Activated T-helper 1 cell treated with anti-CD3 and anti-CD28 coated beads, Interleukin-2, amount 50 U/mL, for 16 hours (primary cell): ENCODE measurements around the gene CFAP99.

ENCODE experiments used
- DNase-seq, 2 donors: peaks; one replicate each; pipeline ENCODE4 v3.0.0-alpha.2; 2020; ENCODE audit warnings: low read depth in 1 of 2, low spot score in 1 of 2

Gene CFAP99

DNA sequence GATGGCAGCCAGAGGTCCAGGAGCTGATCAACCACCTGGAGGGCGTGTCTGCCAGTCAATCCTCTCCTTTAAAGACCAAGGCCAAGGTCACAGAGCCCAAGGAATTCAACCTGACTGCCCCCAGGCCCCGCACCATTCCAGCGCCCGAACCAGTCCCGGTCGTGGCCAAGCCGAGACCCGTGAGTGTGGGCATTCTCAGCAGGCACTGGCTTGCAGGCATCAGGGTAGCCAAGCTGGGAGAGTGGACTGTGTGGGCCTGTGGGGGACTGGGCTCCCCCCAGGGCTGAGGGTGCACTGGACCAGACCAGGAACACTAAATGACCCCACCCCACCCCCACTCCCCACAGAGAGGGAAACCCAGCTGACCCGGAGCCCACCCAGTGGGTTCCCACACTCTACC, 26.4 kb downstream of the CFAP99 start:
- no peak for DNase-seq

DNA sequence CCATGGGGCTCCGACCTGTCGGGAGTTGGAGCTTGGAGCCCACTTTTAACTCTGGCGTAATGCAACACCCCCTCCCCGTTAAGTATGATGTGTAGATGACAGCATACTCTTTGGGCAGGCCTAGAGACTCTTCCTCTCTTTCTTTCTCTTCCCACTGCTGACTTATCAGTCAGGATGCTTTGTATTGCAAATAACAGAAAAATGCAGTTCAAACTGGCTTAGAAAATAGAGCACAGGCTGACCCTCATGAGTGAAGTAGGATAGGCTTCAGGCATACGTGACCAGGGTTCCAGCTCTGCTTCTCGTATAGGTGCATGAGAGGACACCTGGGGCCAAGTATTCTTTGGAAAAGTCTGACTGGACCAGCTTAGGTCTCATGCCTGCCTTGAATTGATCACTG, 26.8 kb downstream of the CFAP99 start:
- DNase-seq, result no peak

DNA sequence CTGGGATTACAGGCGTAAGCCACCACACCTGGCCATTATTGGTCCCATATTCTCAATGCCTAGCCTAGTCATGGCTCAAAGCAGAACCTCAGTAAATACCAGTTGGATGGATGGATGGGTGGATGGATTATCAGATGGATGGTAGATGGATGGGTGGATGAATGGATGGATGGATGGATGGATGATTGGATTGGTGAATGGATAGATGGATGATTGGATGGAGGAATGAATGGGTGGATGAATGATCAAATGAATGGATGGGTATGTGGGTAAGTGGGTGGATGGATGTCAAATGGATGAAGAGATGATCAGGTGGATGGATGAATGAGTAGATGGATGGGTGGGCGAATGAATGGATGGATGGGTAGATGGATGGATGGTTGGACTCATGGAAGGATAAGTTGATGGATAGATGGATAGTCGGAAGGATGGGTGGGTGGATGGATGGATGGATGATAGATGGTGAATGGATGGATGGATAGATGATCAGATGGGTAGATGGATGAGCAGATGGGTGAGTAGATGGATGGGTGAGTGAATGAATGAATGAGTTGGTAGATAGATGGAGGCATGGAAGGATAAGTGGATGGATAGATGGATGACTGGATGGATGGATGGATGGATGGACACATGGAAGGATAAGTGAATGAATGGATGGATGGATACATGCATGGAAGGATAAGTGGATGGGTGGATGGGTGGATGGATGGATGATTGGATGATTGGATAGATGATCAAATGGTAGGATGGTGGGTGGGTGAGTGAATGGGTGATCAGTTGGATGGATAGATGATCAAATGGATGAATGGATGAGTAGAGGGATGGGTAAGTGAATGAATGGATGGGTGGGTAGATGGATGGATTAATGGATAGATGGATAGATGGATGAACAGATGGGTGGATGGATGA, 28.2 kb downstream of the CFAP99 start:
- no peak for DNase-seq

DNA sequence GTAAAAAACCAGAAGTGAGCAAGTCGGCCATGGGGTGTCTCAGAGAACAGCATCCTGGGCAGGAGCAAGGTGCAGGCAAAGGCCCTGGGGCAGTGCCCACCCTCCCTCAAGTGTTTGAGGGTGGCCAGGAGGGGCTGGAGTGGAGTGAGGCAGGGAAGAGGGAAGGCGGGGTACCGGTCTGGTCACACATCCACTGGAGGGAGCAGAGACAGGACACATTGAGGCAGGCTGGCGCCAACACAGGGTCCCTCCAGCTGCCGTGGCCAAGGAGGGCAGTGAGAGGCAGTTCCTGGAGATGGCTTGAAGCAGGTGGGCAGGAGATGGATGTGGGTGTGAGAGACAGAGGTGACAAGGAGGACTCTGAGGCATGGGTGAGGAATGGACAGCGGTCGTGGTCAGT, 29.8 kb downstream of the CFAP99 start:
- no peak for DNase-seq

DNA sequence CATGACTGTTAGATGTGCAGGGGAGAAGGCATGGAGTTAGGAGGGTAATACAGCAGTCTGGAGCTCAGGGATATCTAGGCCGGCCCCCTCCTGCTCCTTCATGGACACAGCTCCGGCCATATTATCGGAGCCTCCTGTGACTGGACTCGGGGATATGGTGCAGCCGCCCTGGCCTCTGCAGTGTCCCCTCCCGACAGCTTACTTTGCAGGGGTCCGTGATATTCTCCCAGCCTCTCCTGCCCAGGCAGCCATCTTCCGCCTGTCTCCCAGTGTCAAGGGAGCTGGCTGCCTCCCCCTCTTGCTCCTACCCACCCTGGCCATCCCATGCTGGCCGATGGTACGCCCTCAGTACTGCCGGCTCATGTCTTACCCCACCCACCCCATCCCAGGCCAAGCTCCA, 30.3 kb downstream of the CFAP99 start:
- DNase-seq, result no peak

DNA sequence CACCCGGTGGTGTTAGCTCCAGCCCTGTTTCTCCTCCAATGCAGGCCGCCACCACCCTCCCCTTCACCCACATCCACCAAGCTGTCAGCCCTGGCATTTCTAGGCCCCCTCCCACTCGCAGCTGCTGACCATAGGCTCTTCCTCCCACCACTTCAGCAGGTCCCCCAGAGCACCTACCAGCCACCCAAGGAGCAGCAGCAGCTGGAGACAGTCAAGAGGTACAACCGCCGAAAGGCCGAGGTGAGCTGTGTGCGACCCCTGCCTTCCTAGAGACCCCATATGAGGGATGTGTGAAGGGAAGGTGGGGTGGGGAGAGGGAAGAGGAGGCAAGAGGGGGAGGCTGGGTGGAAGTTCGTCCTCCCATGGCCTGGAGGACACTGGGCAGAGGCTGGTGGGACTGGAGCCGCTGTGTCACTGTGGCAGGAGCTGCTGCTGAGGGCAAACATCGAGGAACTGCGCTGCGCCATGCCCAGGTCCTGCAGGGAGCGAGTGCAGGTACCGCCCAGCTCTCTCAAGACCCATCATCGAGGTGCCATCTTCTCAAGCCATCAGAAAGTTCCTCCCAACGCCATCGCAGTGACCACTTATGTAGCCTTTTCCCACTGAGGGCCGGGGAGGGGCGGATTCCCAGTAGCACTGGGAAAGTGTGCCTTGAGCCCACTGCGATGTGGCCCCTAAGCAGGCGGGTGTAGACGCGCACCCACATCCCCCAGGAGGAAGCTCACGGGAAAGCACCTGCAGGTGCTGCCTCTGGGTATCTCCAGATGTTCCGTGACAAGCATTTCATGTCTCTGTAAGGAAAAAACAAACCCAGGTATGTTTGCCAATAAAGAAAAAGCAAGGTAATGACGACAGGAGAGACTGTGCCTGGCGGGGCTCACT, 31.0 kb downstream of the CFAP99 start:
- no peak for DNase-seq

DNA sequence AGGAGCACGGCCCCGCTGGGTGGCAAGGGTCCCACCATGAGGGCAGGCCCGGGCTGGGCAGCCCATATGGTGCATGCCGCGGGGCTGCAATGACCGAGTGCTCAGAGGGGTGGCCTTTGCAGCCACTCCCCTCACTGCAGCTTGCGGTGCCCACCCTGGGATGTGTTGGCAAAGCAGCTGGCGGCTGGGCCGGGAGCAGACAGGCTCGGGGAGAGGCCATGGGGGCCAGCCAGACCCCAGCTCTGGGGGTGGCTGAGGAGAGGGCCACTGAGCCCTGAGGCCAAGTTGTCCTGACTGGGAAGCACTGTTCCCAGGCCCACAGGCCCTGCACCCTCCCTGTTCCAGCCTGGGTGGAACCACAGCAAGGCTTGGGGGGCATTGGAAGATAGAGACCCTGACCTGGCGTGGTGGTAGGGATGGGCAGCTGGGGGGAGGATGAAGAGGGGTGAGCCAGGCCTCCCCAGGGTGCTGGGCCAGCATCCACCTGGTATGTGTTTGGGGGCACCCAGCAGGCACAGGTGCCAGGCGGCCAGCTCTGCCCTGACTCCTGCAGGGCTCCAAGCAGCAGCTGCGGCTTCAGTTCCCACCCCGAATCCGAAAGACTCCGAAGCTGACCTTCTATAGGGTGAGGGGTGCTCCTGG, 31.8 kb downstream of the CFAP99 start:
- DNase-seq, result no peak

DNA sequence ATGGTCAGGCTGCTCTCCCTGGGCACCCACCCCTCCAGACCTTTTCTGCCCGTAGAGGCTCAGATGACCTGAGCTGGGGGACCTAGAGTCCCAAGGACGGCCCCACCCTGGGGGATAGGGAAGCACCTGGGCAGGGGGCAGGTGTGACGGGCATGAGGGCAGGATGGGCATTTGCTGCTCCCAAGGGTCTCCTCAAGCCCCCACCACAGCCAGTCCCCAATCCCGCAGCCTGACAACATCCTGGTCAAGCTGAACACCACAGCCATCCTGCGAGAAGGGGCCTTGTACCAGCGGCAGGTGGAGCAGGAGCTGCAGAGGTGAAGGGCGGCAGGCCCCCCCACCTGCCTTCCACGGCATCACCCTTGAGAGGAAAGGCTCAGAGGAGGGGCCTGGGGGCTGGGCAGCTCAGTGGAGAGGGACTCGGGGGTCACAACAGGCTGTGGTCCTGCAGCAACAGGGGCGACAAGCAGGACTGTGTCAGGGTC, 32.3 kb downstream of the CFAP99 start:
- no peak for DNase-seq

DNA sequence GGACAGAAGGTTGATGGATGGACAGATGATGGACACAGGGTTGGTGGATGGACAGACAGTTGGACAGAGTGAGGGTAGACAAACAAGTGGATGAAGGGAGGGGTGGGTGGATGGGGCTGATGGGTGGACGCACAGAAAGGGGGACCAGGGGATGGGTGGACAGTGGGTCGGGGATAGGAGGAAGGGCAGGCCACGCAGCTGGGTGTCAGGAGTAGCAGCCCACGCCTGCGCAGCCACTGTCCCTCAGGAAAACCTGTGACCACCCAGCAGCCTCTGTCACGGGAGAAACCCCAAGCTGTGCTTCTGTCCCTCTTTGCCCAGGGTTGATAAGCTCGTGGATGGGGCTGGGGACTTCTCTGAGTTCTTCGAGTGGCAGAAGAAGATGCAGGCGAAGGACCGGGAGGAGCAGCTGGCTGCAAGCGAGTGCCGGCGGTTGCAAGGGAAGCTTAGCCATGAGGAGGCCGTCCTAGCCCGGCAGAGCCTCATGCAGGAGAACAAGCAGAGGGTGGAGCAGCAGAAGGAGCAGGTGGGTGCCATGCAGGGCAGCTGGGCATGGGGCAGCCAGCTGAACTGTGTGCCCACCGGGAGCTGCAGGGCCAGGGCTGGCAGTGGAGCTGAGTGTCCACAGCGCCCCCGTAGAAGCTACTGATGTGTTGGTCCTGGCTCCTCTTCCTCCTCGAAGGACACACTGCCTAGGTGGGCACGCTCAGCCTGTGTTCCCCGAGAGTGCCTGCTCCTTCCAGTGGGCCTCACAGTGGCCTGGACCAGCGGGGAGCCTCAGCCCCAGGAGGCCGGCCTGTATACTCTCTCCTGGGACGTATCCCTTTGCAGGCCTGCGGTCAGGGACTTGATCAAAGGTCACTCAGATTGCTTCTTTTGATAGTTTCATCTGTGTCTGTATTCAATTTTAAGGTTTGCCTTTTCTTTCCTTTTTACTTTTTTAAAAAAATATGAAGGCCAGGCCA, 33.3 kb downstream of the CFAP99 start:
- DNase-seq, result no peak

DNA sequence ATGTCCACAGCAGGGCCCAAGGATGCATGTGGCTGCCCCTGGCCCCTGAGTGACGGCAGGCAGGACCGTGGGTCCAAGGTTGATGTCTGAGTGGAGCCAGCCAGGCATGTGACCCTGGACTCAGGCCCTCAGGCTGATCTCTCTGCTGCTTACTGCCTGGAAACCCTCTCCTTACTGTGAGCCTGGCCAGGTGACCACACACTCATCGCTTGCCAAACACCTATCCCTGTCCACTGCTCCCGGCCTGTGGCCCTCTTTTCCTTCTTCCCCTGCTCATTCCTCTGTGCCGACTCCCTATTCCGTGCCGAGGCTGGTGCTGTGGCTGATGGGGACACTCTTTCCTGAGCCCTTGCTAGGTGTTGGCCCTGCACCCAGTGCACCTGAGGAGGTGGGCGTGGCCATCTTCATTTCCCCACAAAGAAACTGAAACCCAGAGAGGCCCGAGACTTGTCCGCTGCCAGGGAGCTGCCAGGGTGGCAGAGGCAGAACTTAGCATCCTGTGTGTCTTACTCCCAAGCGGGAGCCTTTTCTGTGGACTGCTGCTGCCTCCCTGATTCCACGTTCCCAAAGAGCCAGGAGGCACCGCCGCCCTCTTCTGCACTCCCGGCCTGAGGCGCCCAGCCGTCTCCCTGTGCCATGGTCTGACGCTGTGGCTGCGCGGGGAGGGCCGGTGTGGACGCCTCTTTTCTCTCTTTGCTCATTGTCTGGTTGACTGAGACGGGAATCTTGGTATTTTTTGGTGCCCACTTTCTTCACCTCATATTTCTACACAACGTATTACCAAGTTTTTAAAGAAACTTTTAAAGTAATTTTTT, 38.9 kb downstream of the CFAP99 start:
- no peak for DNase-seq

DNA sequence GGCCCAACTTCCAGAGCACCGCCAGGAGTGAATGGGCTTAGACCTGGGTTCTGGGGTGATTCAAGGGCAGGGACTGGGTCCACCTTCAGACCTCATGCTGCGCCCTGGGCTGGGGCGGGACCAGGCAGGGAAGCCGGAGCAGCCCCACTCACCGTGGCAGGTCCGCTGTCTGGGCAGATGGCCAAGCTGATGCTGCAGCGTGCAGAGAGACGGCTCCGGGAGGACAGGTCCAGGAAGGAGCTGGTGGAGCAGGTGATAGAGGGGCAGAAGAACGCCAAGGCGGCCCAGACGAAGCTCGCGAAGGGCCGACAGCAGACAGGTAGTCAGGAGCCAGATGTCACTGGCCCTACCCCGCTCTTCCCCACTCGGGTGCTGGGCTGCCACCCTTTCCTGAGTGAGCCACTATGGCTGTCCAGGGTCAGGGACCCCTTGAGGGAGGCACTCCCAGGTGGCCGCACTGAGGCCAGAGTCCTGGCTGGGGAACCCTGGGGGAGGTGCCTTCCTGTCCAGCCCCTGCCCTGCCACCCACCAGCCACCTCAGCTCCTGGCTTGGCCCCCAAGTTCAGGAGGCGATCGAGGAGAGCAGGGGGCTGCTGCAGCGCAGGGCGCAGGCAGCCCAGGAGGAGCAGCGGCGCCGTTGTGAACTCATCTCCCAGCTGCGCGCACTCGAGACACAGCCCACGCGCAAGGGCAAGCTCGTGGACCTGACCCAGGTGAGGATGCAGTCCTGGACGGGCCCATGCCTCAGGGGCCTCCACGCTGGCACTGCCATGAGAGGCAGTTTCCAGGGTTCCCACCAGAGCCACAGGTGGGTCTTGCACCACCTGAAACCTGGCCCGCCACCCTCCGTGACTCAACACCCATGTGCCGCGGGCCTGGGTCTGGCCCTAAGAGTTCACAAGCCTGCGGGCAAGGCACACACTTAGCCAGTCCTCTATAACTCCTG, 40.1 kb downstream of the CFAP99 start:
- DNase-seq, result no peak

DNA sequence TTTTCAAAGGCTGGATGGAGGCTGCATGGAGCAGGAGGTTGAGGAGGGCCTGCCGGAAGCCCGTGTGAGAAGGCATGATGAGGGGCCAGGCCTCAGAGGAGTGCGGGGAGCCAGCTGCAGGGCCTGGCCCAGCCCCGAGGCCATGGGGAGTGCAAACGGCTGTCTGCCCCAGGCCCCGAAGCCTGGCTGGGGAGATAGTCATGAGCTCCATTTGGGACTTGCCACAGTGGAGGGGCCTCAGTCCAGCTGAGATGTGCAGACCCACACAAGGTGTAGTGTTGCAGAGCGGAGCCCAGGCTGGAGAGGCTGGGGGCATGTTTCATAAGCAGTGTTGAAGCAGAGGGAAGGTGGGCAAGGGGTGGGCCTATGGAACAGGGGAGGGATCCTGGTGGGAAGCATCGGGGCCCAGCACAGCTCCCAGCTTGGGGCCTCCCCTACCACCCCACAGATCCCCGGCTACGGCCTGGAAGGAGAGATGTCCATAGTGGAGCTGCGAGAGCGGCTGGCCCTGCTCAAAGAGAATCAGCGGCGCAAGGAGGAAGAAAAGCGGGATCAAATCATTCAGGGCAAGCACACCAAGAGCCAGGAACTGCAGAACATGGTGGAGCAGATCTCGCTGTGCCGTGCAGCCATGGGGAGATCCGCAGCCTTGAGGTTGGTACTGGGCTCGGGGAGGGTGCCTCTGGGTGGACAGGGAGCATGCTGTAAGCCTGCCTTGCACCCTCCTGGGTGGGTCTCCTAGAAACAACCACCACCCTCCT, 41.0 kb downstream of the CFAP99 start:
- DNase-seq, result no peak

DNA sequence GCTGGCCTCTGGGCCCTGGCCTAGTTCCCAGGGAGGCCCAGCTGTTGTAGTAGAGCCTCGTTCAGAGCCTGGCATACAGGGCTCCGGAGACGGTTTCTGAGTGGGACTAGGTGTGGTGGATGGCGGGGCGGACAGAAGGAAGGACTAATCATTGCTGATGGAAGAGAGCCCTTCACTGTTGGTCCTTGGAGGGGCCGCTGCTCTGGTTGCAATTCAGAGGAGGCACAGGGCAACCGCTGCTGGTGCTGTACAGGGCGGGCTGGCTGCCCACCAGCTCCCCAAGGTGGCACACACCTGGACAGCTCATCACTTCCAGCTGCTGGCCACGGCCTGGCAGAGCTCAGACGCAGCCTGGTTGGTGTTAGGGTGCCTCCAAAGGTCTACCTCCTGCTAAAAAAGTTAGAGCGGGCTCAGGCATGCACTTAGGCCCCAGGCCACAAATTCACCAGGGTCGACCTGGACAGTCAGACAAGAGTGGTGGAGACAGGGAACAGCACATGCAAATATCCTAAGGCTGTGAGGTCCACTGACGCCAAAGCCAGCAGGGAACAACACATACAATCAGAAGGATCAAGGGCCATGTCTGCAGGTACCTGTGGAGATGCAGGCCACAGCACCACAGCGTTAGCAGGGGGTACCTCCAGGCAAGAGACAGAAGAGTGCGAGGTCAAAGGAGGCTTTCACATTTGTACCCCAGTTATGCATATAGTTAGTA, 42.6 kb downstream of the CFAP99 start:
- no peak for DNase-seq

DNA sequence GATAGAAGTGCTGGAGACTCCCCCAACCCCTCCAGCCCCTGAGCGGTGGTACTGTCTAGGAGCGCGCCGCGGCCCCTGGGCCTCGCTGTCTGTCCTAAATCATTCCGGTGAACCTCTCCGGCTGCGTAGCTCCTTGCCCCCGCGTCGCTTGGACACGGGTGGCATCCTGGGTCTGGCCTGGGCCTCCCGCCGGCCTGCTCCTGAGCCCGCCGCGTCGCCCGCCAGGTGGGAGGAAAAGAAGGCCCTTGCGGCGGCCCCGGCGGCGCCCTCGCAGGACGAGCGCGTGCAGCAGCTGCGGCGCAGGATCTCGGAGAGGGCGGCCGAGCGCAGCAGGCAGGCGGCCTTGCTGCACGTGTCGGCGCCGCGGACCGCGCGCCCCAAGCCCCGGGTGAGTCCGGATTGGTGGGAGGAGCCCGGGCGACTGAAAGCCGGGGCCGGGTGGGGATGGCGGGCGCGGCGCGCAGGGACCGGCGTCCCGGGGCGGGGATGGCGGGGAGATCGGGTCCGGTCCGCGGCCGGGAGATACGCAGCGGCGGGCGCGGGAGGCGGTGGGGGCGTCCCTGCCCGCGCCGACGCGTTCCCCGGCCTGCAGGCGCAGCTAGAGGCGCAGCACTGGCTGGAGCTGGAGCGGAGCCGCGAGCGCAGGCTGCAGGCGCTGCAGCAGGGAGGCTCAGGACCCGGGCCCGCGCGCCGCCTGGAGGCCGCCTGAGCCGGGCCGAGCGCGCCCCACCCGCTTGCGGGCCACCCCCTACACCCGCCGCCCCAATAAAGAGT, 43.6 kb downstream of the CFAP99 start:
- DNase-seq, result peak; percentile 32 to 57

DNA sequence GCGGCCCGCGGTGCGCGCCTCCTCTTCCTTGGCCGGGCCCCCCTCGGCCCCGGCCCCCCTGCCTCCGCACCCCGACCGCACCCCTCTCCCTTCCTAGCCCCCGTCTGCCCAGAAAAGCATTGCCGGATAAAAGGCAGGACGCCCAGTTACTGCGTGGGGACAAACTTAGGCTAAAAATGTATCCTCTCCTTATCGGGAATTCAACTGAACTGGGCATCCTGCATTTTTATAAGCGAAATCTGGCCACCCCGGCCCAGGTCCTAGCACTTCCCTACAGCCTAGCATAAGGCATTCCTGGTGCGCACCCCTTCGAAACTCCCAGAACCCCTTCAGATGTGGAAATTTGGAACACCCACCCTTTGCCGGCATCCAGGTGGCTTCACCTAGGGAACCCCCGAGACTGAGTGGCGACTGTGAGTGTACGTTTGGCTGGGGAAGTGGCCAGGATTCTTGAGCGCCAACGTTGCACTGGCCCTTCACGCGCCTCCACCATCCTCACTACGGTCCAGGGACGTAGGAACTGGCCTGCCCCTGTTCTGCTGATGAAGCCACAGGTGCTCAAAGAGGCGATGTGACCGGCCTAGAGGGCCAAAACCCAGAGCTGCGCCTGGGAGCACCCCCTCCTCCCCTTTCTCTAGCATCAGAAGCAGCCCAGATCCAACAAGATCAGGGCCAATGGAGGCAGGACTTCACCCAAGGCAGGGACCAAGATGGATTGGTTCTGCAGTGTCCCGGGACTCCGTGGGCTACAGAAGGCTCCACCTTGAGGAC, 44.4 kb downstream of the CFAP99 start:
- DNase-seq, result no peak

DNA sequence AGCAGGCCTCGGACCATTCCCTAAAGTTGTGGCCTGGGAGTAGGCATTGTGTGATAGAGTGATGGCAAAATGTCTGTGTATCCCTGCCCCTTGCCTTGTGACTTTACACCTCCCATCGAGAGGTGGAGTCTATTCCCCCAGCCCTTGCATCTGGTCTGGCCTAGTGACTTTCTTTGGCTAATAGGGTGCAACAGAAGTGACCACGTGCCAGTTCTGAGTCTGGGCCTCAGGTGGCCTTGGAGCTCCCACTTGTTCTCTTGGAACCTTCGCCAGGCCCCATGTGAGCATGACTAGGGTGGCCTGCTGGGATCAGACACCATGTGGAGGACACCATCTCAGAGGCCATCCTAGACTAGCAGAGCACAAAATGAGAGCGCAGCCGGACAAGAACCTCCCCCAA, 46.3 kb downstream of the CFAP99 start:
- no peak for DNase-seq
